CD4-positive, alpha-beta T cell (primary cell): ENCODE measurements around the gene NHS. TPM values are rescaled to one million over a fixed set of nuclear protein-coding genes. Genes with fewer than 3 reads are reported as not detected.

Source experiments
- ATAC-seq: fragments of 200-7000 bp; cut with Tn5 transposase; one replicate; pipeline ENCODE4 v1.10.0; 2022; ENCODE audit warnings: mild to moderate bottlenecking; ENCODE audit not compliant: poor library complexity
- CTCF ChIA-PET: fragments of 350-600 bp; sonication (Branson Sonifier 250); formaldehyde crosslinking; loops from one replicate; lab custom pipeline; 2021; ENCODE audit warnings: antibody characterized with exemption, inconsistent platforms; lab: Charles Lee
- POLR2A ChIA-PET: fragments of 350-600 bp; sonication (Branson Sonifier 250); formaldehyde crosslinking; loops from one replicate; lab custom pipeline; 2021; ENCODE audit warnings: antibody characterized with exemption, inconsistent platforms; lab: Charles Lee
- DNase-seq, 14 experiments: peaks; one replicate each; pipeline ENCODE4 v3.0.0-alpha.2; 2013 to 2020; ENCODE audit warnings: mixed read lengths in 2 of 14
- H3K27ac ChIP-seq, 2 donors: one replicate each; pipeline versions ENCODE4 v1.5.1 to v1.7.0; 2013; ENCODE audit warnings: low read length in 2 of 2, low read depth in 1 of 2, mild to moderate bottlenecking in 1 of 2
- H3K27me3 ChIP-seq, 2 experiments: 1 replicate in 1 of 2; 2 replicates in 1 of 2; pipeline versions ENCODE4 v1.6.1 to v1.7.0; 2013; ENCODE audit warnings: low read length in 2 of 2, control low read depth in 1 of 2, mild to moderate bottlenecking in 1 of 2, moderate library complexity in 1 of 2; ENCODE audit not compliant: insufficient read depth in 2 of 2, control insufficient read depth in 1 of 2
- H3K36me3 ChIP-seq: one replicate; pipeline ENCODE4 v1.6.1; 2013; ENCODE audit warnings: low read length, control low read depth; ENCODE audit not compliant: insufficient read depth
- H3K4me1 ChIP-seq: one replicate; pipeline ENCODE4 v1.6.1; 2013; ENCODE audit warnings: low read length, control low read depth; ENCODE audit not compliant: insufficient read depth
- H3K4me3 ChIP-seq: one replicate; pipeline ENCODE4 v1.5.1; 2013; ENCODE audit warnings: mild to moderate bottlenecking, low read length, moderate library complexity
- H3K9me3 ChIP-seq, 2 experiments: 1 replicate in 1 of 2; 2 replicates in 1 of 2; pipeline versions ENCODE4 v1.6.1 to v1.7.0; 2013; ENCODE audit warnings: low read length in 2 of 2, mild to moderate bottlenecking in 2 of 2, control low read depth in 1 of 2, moderate library complexity in 1 of 2; ENCODE audit not compliant: control insufficient read depth in 1 of 2, insufficient read depth in 1 of 2
- H3K27ac Mint-ChIP-seq: one replicate; pipeline ENCODE4 v1.8.0; 2020; ENCODE audit warnings: mixed read lengths
- H3K27me3 Mint-ChIP-seq: one replicate; pipeline ENCODE4 v1.8.0; 2021; ENCODE audit warnings: mixed read lengths
- H3K36me3 Mint-ChIP-seq: one replicate; pipeline ENCODE4 v1.8.0; 2021; ENCODE audit warnings: low read depth, mixed read lengths
- H3K4me1 Mint-ChIP-seq: one replicate; pipeline ENCODE4 v1.8.0; 2021; ENCODE audit warnings: low read depth, mixed read lengths
- H3K4me3 Mint-ChIP-seq: one replicate; pipeline ENCODE4 v1.8.0; 2020; ENCODE audit warnings: mild to moderate bottlenecking, mixed read lengths
- H3K9me3 Mint-ChIP-seq: one replicate; pipeline ENCODE4 v1.8.0; 2020; ENCODE audit warnings: mixed read lengths
- intact Hi-C, 2 experiments: fragments of 100-400 bp; cut with DNase I in 1 of 2; cut with micrococcal nuclease in 1 of 2; formaldehyde crosslinking; loops; one replicate each; pipeline versions ENCODE4 v1.15.1 to v1.9.0; 2023 to 2025; cut with DNase I, micrococcal nuclease
- total RNA-seq, 174 experiments: library from RNA in 2 of 174; stranded (reverse) in 2 of 174; gene quantifications; one replicate each; pipeline ENCODE4 v1.2.3 and lab custom pipeline; 2021 to 2026
- TF ChIP-seq, protein P1 (sequence below): fragments of 200-600 bp; IDR thresholded peaks from one replicate; pipeline ENCODE4 v1.8.0; 2022; ENCODE audit warnings: antibody characterized with exemption, mild to moderate bottlenecking

NHS gene
- total RNA-seq, 2 experiments from 2014 or later: 0.36 to 0.53 TPM

DNA sequence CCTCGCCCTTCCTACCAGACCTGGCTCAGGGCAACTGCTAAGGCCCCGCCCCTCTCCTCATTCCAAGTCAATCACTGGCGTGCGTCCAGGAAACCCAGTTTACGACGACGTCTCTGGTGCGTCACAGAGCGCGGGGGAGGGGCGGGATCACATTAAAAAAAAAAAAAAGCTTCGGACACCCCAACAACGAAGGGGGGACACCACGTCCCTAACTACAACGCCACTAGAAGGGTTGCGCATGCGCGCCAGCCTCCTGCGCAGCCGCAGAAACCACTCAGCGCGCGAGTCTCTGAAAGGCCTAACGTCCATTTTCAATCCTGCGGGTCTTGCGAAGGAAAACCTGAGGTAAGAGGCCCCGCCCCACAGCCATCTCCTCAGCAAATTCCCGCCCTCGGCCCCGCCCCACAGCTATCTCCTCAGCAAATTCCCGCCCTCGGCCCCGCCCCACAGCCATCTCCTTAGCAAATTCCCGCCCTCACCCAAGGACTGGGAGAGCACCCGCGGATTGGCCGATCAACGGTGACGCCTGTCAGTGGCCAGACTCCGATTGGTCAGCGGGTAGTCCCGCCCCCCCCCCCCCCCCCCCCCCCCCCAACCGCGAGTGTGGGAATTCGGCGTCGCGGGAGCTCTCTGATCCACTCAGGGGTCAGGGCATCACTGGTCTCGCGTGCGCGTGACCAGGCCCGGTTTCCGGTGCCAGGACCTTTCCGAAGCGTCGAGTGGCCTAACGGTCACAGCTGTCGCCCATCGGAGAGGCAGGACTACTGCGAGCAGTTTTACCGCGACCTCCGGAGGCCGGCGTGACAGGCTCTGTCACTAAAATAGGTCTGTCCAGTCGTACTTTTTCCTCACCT, 362.1 kb downstream of the NHS start, which contains the start of gene SCML1:
Gene SCML1, plus strand, starts transcription at position 638 of the 854 bp plus-strand sequence. CDS start 6,694 bp downstream, outside the sequence.
- H3K9me3 Mint-ChIP-seq: no peaks in the 10 kb centered on the region
- H3K27me3 Mint-ChIP-seq: no peaks in the 10 kb centered on the region
- Histone ChIP-seq H3K9me3 (no peaks in the 10 kb centered on the region), H3K36me3 (no peaks in the 10 kb centered on the region), H3K4me1 (peaks cover 11% of the 10 kb centered on the region), H3K27ac (peak within 1 kb of the TSS; percentile 81 to 96), H3K27me3 (peaks cover 0 to 2% of the 10 kb centered on the region in 2 experiments), H3K4me3 (peak within 1 kb of the TSS; percentile 69)
- H3K4me1 Mint-ChIP-seq: peaks cover 43% of the 10 kb centered on the region
- peaks cover 14% of the 10 kb centered on the region for H3K36me3 Mint-ChIP-seq
- intact Hi-C loops: loop anchor here (2.0 to 10.0 kb wide), 5 partner anchors 688 to 1608 kb away; partner anchors contain the start of genes PDHA1 (in 2 of the 2), CDKL5 (in 1 of the 2) and PHKA2 (in 1 of the 2)
- ATAC-seq (peak; percentile 70), DNase-seq (peak; percentile 76 to 94 (median 86))
- ChIA-PET POLR2A (interaction anchor here (0.6 to 1.8 kb wide), 6 partner anchors 42 to 1018 kb away, joined by 3 to 9 read pairs (median 4); partner anchors contain the start of gene SYAP1), CTCF (no interaction called here)
- TF ChIP-seq, protein P1, sequence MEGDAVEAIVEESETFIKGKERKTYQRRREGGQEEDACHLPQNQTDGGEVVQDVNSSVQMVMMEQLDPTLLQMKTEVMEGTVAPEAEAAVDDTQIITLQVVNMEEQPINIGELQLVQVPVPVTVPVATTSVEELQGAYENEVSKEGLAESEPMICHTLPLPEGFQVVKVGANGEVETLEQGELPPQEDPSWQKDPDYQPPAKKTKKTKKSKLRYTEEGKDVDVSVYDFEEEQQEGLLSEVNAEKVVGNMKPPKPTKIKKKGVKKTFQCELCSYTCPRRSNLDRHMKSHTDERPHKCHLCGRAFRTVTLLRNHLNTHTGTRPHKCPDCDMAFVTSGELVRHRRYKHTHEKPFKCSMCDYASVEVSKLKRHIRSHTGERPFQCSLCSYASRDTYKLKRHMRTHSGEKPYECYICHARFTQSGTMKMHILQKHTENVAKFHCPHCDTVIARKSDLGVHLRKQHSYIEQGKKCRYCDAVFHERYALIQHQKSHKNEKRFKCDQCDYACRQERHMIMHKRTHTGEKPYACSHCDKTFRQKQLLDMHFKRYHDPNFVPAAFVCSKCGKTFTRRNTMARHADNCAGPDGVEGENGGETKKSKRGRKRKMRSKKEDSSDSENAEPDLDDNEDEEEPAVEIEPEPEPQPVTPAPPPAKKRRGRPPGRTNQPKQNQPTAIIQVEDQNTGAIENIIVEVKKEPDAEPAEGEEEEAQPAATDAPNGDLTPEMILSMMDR: no peak
- H3K27ac Mint-ChIP-seq: peak within 1 kb of the TSS; percentile 89
- peak within 1 kb of the TSS; percentile 92 for H3K4me3 Mint-ChIP-seq

DNA sequence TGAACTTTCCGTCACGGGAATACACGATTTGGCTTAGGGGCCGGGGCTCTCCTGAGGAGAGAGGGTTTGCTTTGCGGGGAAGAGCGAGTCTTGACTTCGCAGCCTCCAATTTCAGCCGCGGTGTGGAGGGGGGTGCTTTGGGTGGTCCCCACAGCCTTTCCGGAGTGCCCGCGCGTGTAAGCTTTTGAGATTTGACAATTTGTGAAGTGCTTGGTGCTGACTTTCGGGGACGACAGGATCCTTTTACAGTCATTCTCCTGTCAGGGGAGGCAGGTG, 362.6 kb downstream of the NHS start:
- Histone ChIP-seq H3K36me3 (no peaks in the 10 kb centered on the region), H3K4me3 (peak overlapping the region; percentile 69), H3K27me3 (peaks cover 0 to 2% of the 10 kb centered on the region in 2 experiments), H3K4me1 (peaks cover 11% of the 10 kb centered on the region), H3K27ac (peak overlapping the region; percentile 81 to 96), H3K9me3 (no peaks in the 10 kb centered on the region)
- H3K36me3 Mint-ChIP-seq: peaks cover 14% of the 10 kb centered on the region
- H3K27me3 Mint-ChIP-seq: no peaks in the 10 kb centered on the region
- ChIA-PET CTCF (no interaction called here), POLR2A (interaction anchor here (0.7 to 1.8 kb wide), 6 partner anchors 8 to 1018 kb away, joined by 3 to 9 read pairs (median 4); partner anchors contain the start of gene SYAP1)
- TF ChIP-seq, protein P1: no peak
- H3K4me1 Mint-ChIP-seq: peaks cover 49% of the 10 kb centered on the region
- peak in 7 of 14 experiments; percentile 6 to 40 (median 12) for DNase-seq
- H3K4me3 Mint-ChIP-seq: peak overlapping the region; percentile 92
- intact Hi-C loops: loop anchor here (2.0 to 10.0 kb wide), 5 partner anchors 687 to 1607 kb away; partner anchors contain the start of genes PDHA1 (in 2 of the 2), CDKL5 (in 1 of the 2) and PHKA2 (in 1 of the 2)
- peak overlapping the region; percentile 89 for H3K27ac Mint-ChIP-seq
- ATAC-seq: no peak
- no peaks in the 10 kb centered on the region for H3K9me3 Mint-ChIP-seq

DNA sequence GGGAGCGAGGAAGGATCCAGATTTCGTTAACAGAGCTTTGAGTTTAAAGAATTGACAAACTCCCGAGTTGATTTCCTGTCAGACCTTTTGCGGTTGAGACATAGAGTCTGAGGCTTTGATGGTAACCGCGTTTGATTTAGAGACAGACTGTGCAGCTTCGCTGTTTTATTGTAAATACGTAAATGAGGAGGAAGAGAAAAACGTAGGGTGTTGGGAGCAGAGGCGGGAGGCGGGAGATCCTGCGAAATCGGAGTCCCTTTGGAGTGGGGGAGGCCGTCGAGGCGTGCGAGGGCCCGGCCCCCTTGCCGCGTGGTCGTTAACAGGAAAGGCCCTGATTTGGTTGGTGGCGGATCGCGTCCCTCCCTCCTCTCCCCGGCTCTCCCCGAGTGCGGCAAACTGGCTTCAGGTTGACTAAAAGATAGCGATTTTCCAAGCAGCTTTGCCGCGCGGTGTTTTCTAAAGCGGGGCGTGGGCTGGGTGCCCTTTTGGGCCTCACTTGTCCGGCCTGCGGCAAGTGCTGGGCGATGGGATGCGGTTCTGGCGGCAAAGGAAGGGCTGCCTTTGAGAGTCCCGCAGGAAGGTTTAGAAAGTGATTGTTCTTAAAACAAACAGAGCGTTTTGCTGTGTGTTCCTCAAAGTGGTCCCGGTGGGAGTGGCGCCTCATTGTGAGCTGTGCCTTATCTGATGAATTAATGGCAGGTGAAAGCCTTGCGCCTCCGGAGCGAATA, 363.1 kb downstream of the NHS start:
- intact Hi-C loops: loop anchor here (2.0 to 10.0 kb wide), 6 partner anchors 35 to 1607 kb away; partner anchors contain the start of genes PDHA1 (in 2 of the 2), CDKL5 (in 1 of the 2) and PHKA2 (in 1 of the 2)
- Mint-ChIP-seq H3K27ac (peak overlapping the region; percentile 89), H3K4me1 (peaks cover 54% of the 10 kb centered on the region), H3K36me3 (peaks cover 14% of the 10 kb centered on the region), H3K4me3 (peak overlapping the region; percentile 92), H3K9me3 (no peaks in the 10 kb centered on the region), H3K27me3 (no peaks in the 10 kb centered on the region)
- H3K27me3 ChIP-seq: peaks cover 0 to 2% of the 10 kb centered on the region in 2 experiments
- H3K27ac ChIP-seq: peak overlapping the region; percentile 81 to 96
- H3K4me3 ChIP-seq: peak overlapping the region; percentile 69
- ATAC-seq (peak; percentile 57), DNase-seq (peak; percentile 6 to 86 (median 42))
- CTCF ChIA-PET: no interaction called here
- no peaks in the 10 kb centered on the region for H3K9me3 ChIP-seq
- peaks cover 11% of the 10 kb centered on the region for H3K4me1 ChIP-seq
- POLR2A ChIA-PET: interaction anchor here (0.7 to 1.8 kb wide), 7 partner anchors 9 to 1019 kb away, joined by 3 to 9 read pairs (median 4); partner anchors contain the start of genes CDKL5 and SYAP1
- TF ChIP-seq, protein P1: no peak
- H3K36me3 ChIP-seq: no peaks in the 10 kb centered on the region
